H9 (cell line): ENCODE measurements around the gene TMSB4X. TPM values are rescaled to one million over a fixed set of nuclear protein-coding genes. Genes with fewer than 3 reads are reported as not detected.

Source experiments
- DNase-seq: peaks from one replicate; pipeline ENCODE4 v3.0.0-alpha.2; 2017
- H2AFZ ChIP-seq: one replicate; pipeline ENCODE4 v1.6.1; 2013; ENCODE audit warnings: mild to moderate bottlenecking, low read length, control low read depth, moderate library complexity
- H2AK5ac ChIP-seq: 2 replicates; pipeline ENCODE4 v1.6.1; 2013; ENCODE audit warnings: low read length, control low read depth, mixed read lengths; ENCODE audit not compliant: insufficient read length
- H2BK120ac ChIP-seq: one replicate; pipeline ENCODE4 v1.6.1; 2013; ENCODE audit warnings: low read depth, mild to moderate bottlenecking, low read length, control low read depth, inconsistent platforms; ENCODE audit not compliant: poor library complexity, severe bottlenecking
- H2BK12ac ChIP-seq: 2 replicates; pipeline ENCODE4 v1.6.1; 2013; ENCODE audit warnings: low read length, control low read depth, mixed read lengths, low read depth; ENCODE audit not compliant: insufficient read length
- H2BK15ac ChIP-seq: 2 replicates; pipeline ENCODE4 v1.6.1; 2013; ENCODE audit warnings: low read depth, low read length, control low read depth
- H2BK20ac ChIP-seq: one replicate; pipeline ENCODE4 v1.6.1; 2013; ENCODE audit warnings: low read depth, mild to moderate bottlenecking, low read length, control low read depth, inconsistent platforms; ENCODE audit not compliant: poor library complexity, severe bottlenecking
- H2BK5ac ChIP-seq: 2 replicates; pipeline ENCODE4 v1.6.1; 2013; ENCODE audit warnings: low read length, control low read depth, mixed read lengths; ENCODE audit not compliant: insufficient read length
- H3K14ac ChIP-seq: 2 replicates; pipeline ENCODE4 v1.6.1; 2013; ENCODE audit warnings: low read length, control low read depth; ENCODE audit not compliant: insufficient read depth
- H3K18ac ChIP-seq: 2 replicates; pipeline ENCODE4 v1.6.1; 2013; ENCODE audit warnings: low read depth, mild to moderate bottlenecking, mixed read lengths, low read length, control low read depth; ENCODE audit not compliant: insufficient read length
- H3K23ac ChIP-seq: 2 replicates; pipeline ENCODE4 v1.6.1; 2013; ENCODE audit warnings: low read length, control low read depth, mixed read lengths, low read depth; ENCODE audit not compliant: insufficient read length
- H3K23me2 ChIP-seq: 2 replicates; pipeline ENCODE4 v1.6.1; 2013; ENCODE audit warnings: low read depth, mild to moderate bottlenecking, mixed read lengths, low read length, control low read depth; ENCODE audit not compliant: insufficient read length, poor library complexity, severe bottlenecking
- H3K27ac ChIP-seq: 2 replicates; pipeline ENCODE4 v1.5.1; 2013; ENCODE audit warnings: low read length, control low read depth, mixed read lengths, low read depth; ENCODE audit not compliant: insufficient read length
- H3K27me3 ChIP-seq: 2 replicates; pipeline ENCODE4 v1.6.1; 2013; ENCODE audit warnings: low read length, control low read depth, inconsistent platforms; ENCODE audit not compliant: insufficient read depth
- H3K4ac ChIP-seq: 2 replicates; pipeline ENCODE4 v1.6.1; 2013; ENCODE audit warnings: low read depth, mild to moderate bottlenecking, control low read depth, inconsistent platforms, low read length, moderate library complexity
- H3K4me1 ChIP-seq: 2 replicates; pipeline ENCODE4 v1.6.1; 2013; ENCODE audit warnings: low read length, control low read depth, inconsistent platforms; ENCODE audit not compliant: insufficient read depth
- H3K4me2 ChIP-seq: 2 replicates; pipeline ENCODE4 v1.6.1; 2013; ENCODE audit warnings: low read length, control low read depth, mixed read lengths; ENCODE audit not compliant: insufficient read length, insufficient read depth
- H3K56ac ChIP-seq: 2 replicates; pipeline ENCODE4 v1.6.1; 2013; ENCODE audit warnings: low read depth, mild to moderate bottlenecking, mixed read lengths, low read length, control low read depth; ENCODE audit not compliant: insufficient read length
- H3K79me1 ChIP-seq: 2 replicates; pipeline ENCODE4 v1.6.1; 2013; ENCODE audit warnings: low read depth, mild to moderate bottlenecking, moderate library complexity, low read length, control low read depth, inconsistent platforms; ENCODE audit not compliant: insufficient read depth, poor library complexity, severe bottlenecking
- H3K79me2 ChIP-seq: 2 replicates; pipeline ENCODE4 v1.6.1; 2013; ENCODE audit warnings: low read length, control low read depth, inconsistent platforms; ENCODE audit not compliant: insufficient read depth
- H3K9ac ChIP-seq: 2 replicates; pipeline ENCODE4 v1.6.1; 2013; ENCODE audit warnings: low read length, control low read depth, mixed read lengths; ENCODE audit not compliant: insufficient read length; ENCODE audit errors: extremely low read depth
- H3K9me3 ChIP-seq: one replicate; pipeline ENCODE4 v1.6.1; 2013; ENCODE audit warnings: low read depth, low read length, inconsistent platforms; ENCODE audit not compliant: control insufficient read depth
- H3T11ph ChIP-seq: one replicate; pipeline ENCODE4 v1.6.1; 2013; ENCODE audit warnings: mild to moderate bottlenecking, low read length, control low read depth, inconsistent platforms
- H4K20me1 ChIP-seq: one replicate; pipeline ENCODE4 v1.6.1; 2013; ENCODE audit not compliant: control insufficient read depth, insufficient read length, insufficient read depth
- H4K5ac ChIP-seq: 2 replicates; pipeline ENCODE4 v1.6.1; 2013; ENCODE audit warnings: low read depth, mild to moderate bottlenecking, mixed read lengths, low read length, control low read depth; ENCODE audit not compliant: insufficient read length
- H4K8ac ChIP-seq: replicated peaks from 2 replicates; pipeline ENCODE4 v1.6.1; 2013; ENCODE audit warnings: low read length, control low read depth, mixed read lengths, low read depth; ENCODE audit not compliant: insufficient read length
- H4K91ac ChIP-seq: 2 replicates; pipeline ENCODE4 v1.6.1; 2013; ENCODE audit warnings: low read depth, mild to moderate bottlenecking, moderate library complexity, mixed read lengths, low read length, control low read depth; ENCODE audit not compliant: insufficient read length
- H3K27ac Mint-ChIP-seq, 3 experiments: 2 replicates in 2 of 3; 3 replicates in 1 of 3; pipeline ENCODE4 v1.8.0; 2020 to 2021; ENCODE audit warnings: mixed read lengths in 3 of 3, mild to moderate bottlenecking in 1 of 3, moderate library complexity in 1 of 3
- H3K27me3 Mint-ChIP-seq: 2 replicates; pipeline ENCODE4 v1.8.0; 2021; ENCODE audit warnings: low read depth, mild to moderate bottlenecking, moderate library complexity, mixed read lengths
- H3K36me3 Mint-ChIP-seq, 3 experiments: 2 replicates in 2 of 3; 3 replicates in 1 of 3; pipeline ENCODE4 v1.8.0; 2020 to 2021; ENCODE audit warnings: low read depth in 3 of 3, mixed read lengths in 3 of 3; ENCODE audit not compliant: insufficient read depth in 1 of 3
- H3K4me1 Mint-ChIP-seq, 2 experiments: 2 replicates each; pipeline ENCODE4 v1.8.0; 2020; ENCODE audit warnings: mixed read lengths in 2 of 2
- H3K4me3 Mint-ChIP-seq, 2 experiments: 2 replicates in 1 of 2; 3 replicates in 1 of 2; pipeline ENCODE4 v1.8.0; 2020 to 2021; ENCODE audit warnings: mild to moderate bottlenecking in 2 of 2, mixed read lengths in 2 of 2, moderate library complexity in 1 of 2
- H3K9me3 Mint-ChIP-seq, 2 experiments: 2 replicates in 1 of 2; 3 replicates in 1 of 2; pipeline ENCODE4 v1.8.0; 2020; ENCODE audit warnings: mild to moderate bottlenecking in 2 of 2, mixed read lengths in 2 of 2, moderate library complexity in 1 of 2
- WGBS: extraction: QIAGEN DNeasy Blood & Tissue Kit; methylation state at CpG from one replicate; pipeline ENCODE4 v1.1.7; 2013; ENCODE audit warnings: missing lambda C conversion rate, low lambda C conversion rate, mixed read lengths; ENCODE audit not compliant: insufficient read length; ENCODE audit errors: extremely low coverage; 5-methylcytosine and 5-hydroxymethylcytosine counted together
- total RNA-seq: library from RNA; stranded (reverse); gene quantifications from 2 replicates; pipeline ENCODE4 v1.2.1, GENCODE V29; 2021
- TF ChIP-seq, protein P1 (sequence below): fragments of 200-600 bp; sonication (generic); conservative IDR thresholded peaks from 3 replicates; pipeline ENCODE4 v1.8.0; 2021; ENCODE audit warnings: antibody characterized with exemption, mild to moderate bottlenecking

TMSB4X gene
- total RNA-seq, 1 experiment from 2014 or later: 2,733 TPM

DNA sequence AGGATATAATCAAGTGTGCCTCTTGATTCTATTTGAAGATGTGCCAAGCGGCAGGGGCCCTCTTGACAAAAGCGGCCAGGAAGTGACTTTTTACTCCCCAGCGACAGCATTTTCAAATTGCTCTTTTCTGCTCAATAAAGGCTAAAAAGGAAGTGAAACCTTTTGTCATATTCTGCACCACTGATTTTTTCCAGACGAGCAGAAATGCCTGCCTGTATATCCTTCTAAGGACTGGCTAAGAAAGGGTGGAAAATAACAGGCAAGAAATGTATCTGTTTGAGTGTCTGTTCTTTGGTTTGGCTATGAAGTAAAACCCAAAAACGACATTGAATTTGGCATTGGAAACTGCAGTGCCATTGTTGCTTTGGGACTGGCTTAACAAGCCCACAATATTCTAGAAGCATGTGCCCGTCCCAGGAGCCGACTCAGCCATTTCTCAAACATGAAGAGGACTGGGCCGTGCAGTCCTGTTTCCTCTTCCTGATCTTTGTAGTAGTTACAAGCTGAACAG lies 25.4 kb downstream of the TMSB4X start:
- Histone ChIP-seq H3K4me1 (peaks cover 2% of the 10 kb centered on the region; the same call in 1 of the 2 replicates), H3K27me3 (no peaks in the 10 kb centered on the region), H3K18ac (no peak overlapping the region), H4K91ac (no peak overlapping the region), H3K23ac (no peak overlapping the region), H2BK5ac (no peak overlapping the region), H3K79me2 (no peaks in the 10 kb centered on the region), H4K5ac (no peak overlapping the region), H3K9ac (no peak overlapping the region), H3K9me3 (no peaks in the 10 kb centered on the region), H2AFZ (no peak overlapping the region), H3T11ph (no peak overlapping the region), H4K20me1 (no peaks in the 10 kb centered on the region), H4K8ac (no peak overlapping the region), H2BK15ac (no peak overlapping the region), H2BK20ac (no peak overlapping the region), H3K79me1 (no peaks in the 10 kb centered on the region), H3K4me2 (no peak overlapping the region), H3K4ac (no peak overlapping the region), H3K27ac (no peak overlapping the region), H2AK5ac (no peak overlapping the region), H3K14ac (no peak overlapping the region), H3K56ac (no peak overlapping the region), H2BK120ac (no peak overlapping the region), H3K23me2 (no peaks in the 10 kb centered on the region), H2BK12ac (peak overlapping the region; percentile 33)
- TF ChIP-seq, protein P1, sequence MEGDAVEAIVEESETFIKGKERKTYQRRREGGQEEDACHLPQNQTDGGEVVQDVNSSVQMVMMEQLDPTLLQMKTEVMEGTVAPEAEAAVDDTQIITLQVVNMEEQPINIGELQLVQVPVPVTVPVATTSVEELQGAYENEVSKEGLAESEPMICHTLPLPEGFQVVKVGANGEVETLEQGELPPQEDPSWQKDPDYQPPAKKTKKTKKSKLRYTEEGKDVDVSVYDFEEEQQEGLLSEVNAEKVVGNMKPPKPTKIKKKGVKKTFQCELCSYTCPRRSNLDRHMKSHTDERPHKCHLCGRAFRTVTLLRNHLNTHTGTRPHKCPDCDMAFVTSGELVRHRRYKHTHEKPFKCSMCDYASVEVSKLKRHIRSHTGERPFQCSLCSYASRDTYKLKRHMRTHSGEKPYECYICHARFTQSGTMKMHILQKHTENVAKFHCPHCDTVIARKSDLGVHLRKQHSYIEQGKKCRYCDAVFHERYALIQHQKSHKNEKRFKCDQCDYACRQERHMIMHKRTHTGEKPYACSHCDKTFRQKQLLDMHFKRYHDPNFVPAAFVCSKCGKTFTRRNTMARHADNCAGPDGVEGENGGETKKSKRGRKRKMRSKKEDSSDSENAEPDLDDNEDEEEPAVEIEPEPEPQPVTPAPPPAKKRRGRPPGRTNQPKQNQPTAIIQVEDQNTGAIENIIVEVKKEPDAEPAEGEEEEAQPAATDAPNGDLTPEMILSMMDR: no peak
- H3K9me3 Mint-ChIP-seq: peaks cover 49 to 65% of the 10 kb centered on the region in 2 experiments
- H3K36me3 Mint-ChIP-seq: peaks cover 0 to 2% (median 0%) of the 10 kb centered on the region in 3 experiments; a peak in 1 of 7 replicates
- H3K27me3 Mint-ChIP-seq: no peaks in the 10 kb centered on the region
- H3K4me3 Mint-ChIP-seq: no peak overlapping the region
- DNase-seq: no peak
- no CpG with 5 or more reads among the region's 8 CpGs for WGBS
- peak overlapping the region in 2 of 3 experiments; percentile 6 to 8; a peak in 3 of 7 replicates for H3K27ac Mint-ChIP-seq
- peaks cover 22 to 24% of the 10 kb centered on the region in 2 experiments for H3K4me1 Mint-ChIP-seq
